ENCODE measurements around the gene ADH1B. TPM values are rescaled to one million over a fixed set of nuclear protein-coding genes. Genes with fewer than 3 reads are reported as not detected.

Gene ADH1B
- polyA plus RNA-seq, 1 experiment: 29.1 TPM

DNA sequence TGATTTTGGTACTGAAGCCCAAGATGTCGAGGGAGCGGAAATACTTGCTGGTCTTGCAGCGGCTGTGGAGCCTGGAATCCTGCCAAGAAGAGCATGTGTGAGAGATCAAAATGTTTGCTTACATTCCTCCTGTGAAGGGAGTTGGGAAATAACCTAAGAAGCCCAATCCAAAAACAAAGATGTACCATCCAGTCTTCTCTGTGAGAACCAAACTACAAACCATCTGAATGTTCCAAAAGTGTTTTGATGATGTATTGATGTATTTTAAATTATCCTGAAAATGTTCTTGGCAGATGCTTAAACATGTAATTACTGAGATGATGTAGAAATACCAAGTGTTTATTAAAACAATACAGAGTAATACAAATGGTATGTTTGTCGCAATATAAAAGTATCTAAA is 20.3 kb downstream of the ADH1B start:
- POLR2A ChIA-PET: no interaction called here

DNA sequence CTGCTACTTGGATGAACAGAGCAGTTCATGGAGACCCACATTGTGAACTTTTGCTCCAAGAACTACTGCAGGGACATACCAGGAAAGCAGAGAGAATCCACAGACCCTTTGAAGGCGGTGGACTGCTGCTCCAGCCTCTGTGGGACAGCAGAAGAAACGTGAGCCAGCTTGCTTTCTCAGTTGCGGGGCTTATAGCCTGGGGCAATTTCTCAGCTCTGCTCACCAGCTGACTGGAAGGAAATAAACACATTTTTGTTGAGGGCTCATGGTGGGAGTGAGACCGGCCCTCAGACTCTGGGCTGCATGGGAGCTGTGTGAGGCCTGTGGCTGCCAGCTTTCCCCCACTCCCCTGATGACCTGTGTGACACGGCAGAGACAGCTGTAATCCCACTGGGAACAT is 27.8 kb downstream of the ADH1B start:
- Histone ChIP-seq H3K4me3 (ENCODE audit: low read depth, low read length) (no peak overlapping the region), H3K9me3 (ENCODE audit: control insufficient read depth, insufficient read depth, low read length) (0 out of 2 replicates have a peak, but pooled peaks cover 3% of the 10 kb centered on the region), H3K27ac (ENCODE audit: low read depth, low read length) (no peak overlapping the region), H3K27me3 (ENCODE audit: control insufficient read depth, insufficient read depth, low read length) (no peaks in the 10 kb centered on the region)
- DNase-seq (ENCODE audit: low read depth, low spot score): no peak
- POLR2A ChIA-PET: no interaction called here
- CTCF ChIA-PET: interaction anchor here (0.7 kb wide), 1 partner anchor 84 kb away, joined by 4 read pairs; no protein-coding TSS in a partner anchor
- TF ChIP-seq, protein P1, sequence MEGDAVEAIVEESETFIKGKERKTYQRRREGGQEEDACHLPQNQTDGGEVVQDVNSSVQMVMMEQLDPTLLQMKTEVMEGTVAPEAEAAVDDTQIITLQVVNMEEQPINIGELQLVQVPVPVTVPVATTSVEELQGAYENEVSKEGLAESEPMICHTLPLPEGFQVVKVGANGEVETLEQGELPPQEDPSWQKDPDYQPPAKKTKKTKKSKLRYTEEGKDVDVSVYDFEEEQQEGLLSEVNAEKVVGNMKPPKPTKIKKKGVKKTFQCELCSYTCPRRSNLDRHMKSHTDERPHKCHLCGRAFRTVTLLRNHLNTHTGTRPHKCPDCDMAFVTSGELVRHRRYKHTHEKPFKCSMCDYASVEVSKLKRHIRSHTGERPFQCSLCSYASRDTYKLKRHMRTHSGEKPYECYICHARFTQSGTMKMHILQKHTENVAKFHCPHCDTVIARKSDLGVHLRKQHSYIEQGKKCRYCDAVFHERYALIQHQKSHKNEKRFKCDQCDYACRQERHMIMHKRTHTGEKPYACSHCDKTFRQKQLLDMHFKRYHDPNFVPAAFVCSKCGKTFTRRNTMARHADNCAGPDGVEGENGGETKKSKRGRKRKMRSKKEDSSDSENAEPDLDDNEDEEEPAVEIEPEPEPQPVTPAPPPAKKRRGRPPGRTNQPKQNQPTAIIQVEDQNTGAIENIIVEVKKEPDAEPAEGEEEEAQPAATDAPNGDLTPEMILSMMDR (IDR thresholded peaks at IDR 0.05; ENCODE audit: low read depth, low read length): no peak

More for the DNA sequence above, 20.3 kb downstream of the ADH1B start:
- CTCF ChIA-PET: interaction anchor here (1.3 to 2.0 kb wide), 2 partner anchors 99 to 104 kb away, joined by 3 to 7 read pairs; no protein-coding TSS in a partner anchor
- no peak overlapping the region for H3K27ac ChIP-seq (ENCODE audit: low read depth, low read length)
- DNase-seq (ENCODE audit: low read depth, low spot score): peak; percentile 95
- H3K27me3 ChIP-seq (ENCODE audit: control insufficient read depth, insufficient read depth, low read length): no peaks in the 10 kb centered on the region
- no peak overlapping the region for H3K4me3 ChIP-seq (ENCODE audit: low read depth, low read length)
- H3K9me3 ChIP-seq (ENCODE audit: control insufficient read depth, insufficient read depth, low read length): peaks cover 4% of the 10 kb centered on the region; the same call in 1 of the 2 replicates
- TF ChIP-seq, protein P1 (IDR thresholded peaks at IDR 0.05; ENCODE audit: low read depth, low read length): no peak

DNA sequence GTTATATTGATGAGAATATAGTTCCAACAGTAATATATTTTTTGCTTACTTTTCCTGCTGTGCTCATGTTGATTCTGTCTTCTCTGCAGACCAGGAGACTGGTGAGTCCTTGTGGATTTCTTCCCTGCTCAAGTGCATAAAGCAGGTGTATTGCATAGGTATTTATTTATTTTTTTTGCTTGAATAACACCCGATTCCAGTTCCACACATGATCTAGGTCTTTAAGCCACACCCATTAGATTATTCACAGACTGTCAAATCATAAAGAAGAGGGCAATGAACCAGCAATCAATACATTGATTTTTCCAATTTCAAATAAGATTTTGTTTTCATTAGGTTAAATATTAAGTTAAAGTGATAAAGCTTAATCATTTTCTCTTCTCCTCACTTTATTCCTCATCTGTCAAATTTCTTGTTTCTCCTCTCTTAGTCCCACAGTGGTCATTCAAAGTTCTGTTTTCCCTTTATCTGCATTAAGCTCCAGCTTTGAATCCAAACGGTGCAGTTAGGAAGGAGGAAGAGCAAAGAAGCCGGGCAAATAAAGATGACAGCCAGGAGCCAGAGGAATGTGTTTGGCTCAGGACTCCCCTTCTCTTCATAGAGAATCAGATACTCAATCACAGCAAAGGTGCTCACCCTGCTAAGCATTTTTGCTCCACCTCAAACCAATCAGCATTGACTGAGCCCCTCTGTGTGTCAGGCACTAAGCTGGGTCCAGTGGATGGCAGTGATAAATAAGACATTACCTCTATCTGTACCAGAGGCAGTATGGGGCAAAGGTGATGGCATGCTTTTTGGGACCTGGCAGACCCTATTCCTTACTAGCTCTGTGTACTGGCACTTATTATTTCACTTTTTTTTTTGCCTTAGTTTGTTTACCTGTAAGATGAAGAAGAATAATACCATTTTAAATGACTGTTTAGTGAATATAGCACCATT is 30.1 kb downstream of the ADH1B start, which contains the start of gene ADH1A:
Gene ADH1A, minus strand, starts transcription at position 138 of the 939 bp plus-strand sequence. Its CDS starts 71 bp downstream, at position 67.
- POLR2A ChIA-PET: no interaction called here
- DNase-seq (ENCODE audit: low read depth, low spot score): no peak
- H3K27ac ChIP-seq (ENCODE audit: low read depth, low read length): no peak within 1 kb of the TSS
- no peak within 1 kb of the TSS for H3K4me3 ChIP-seq (ENCODE audit: low read depth, low read length)
- no peaks in the 10 kb centered on the region for H3K27me3 ChIP-seq (ENCODE audit: control insufficient read depth, insufficient read depth, low read length)
- TF ChIP-seq, protein P1 (IDR thresholded peaks at IDR 0.05; ENCODE audit: low read depth, low read length): no peak
- 0 out of 2 replicates have a peak, but pooled peaks cover 3% of the 10 kb centered on the region for H3K9me3 ChIP-seq (ENCODE audit: control insufficient read depth, insufficient read depth, low read length)
- CTCF ChIA-PET: no interaction called here

- ChIA-PET POLR2A (no interaction called here), CTCF (no interaction called here)
- Histone ChIP-seq H3K27me3 (ENCODE audit: control insufficient read depth, insufficient read depth, low read length) (no peaks in the 10 kb centered on the region), H3K4me3 (ENCODE audit: low read depth, low read length) (no peak overlapping the region), H3K9me3 (ENCODE audit: control insufficient read depth, insufficient read depth, low read length) (no peaks in the 10 kb centered on the region), H3K27ac (ENCODE audit: low read depth, low read length) (no peak overlapping the region)
- TF ChIP-seq, protein P1 (IDR thresholded peaks at IDR 0.05; ENCODE audit: low read depth, low read length): no peak
- DNase-seq (ENCODE audit: low read depth, low spot score): no peak
Observed at GRCh38 chr4:99285387-99285786, 35.8 kb downstream of the ADH1B start.

DNA sequence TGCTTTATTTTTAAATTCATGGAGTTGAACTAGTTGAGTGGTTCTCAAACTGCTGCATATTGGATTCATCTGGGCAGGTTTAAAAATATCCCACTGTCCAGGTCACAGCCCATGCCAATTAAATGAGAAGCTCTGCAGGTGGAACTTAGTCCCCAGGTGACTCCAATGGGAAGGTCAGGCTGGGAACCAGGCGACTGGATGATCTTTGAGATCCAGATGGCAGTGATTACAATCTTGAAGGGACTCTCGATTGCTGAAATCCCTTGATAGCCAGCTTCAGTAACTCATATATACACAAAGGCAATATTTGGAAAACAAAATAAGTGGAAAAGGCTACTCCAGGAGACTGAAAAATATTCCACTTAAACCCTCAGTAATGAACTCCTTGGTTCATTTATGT is 38.5 kb downstream of the ADH1B start:
- no peaks in the 10 kb centered on the region for H3K27me3 ChIP-seq (ENCODE audit: control insufficient read depth, insufficient read depth, low read length)
- TF ChIP-seq, protein P1 (IDR thresholded peaks at IDR 0.05; ENCODE audit: low read depth, low read length): no peak
- H3K27ac ChIP-seq (ENCODE audit: low read depth, low read length): no peak overlapping the region
- CTCF ChIA-PET: no interaction called here
- H3K9me3 ChIP-seq (ENCODE audit: control insufficient read depth, insufficient read depth, low read length): no peaks in the 10 kb centered on the region
- POLR2A ChIA-PET: no interaction called here
- H3K4me3 ChIP-seq (ENCODE audit: low read depth, low read length): no peak overlapping the region
- DNase-seq (ENCODE audit: low read depth, low spot score): no peak
